RWPE2 (cell line): ENCODE data around the gene DDO.

Experiments used
- ATAC-seq: fragments of 200-7000 bp; cut with Tn5 transposase; 3 replicates; pipeline ENCODE4 v1.9.1; 2021; ENCODE audit warnings: low read depth
- DNase-seq: peaks from one replicate; pipeline ENCODE4 v3.0.0-alpha.2; 2020; ENCODE audit warnings: low spot score
- H3K27ac ChIP-seq: fragments of 450-650 bp; 2 replicates; pipeline ENCODE4 v1.5.1; 2017; ENCODE audit warnings: mild to moderate bottlenecking; ENCODE audit not compliant: poor library complexity, severe bottlenecking
- H3K27me3 ChIP-seq: fragments of 250-450 bp; sonication (Bioruptor Pico); 2 replicates; pipeline ENCODE4 v1.5.1; 2021; ENCODE audit warnings: mild to moderate bottlenecking, moderate library complexity; ENCODE audit not compliant: insufficient read depth, poor library complexity, severe bottlenecking
- H3K36me3 ChIP-seq: fragments of 250-450 bp; sonication (Bioruptor Pico); 2 replicates; pipeline ENCODE4 v1.5.1; 2020; ENCODE audit warnings: low read depth, mild to moderate bottlenecking, moderate library complexity
- H3K4me1 ChIP-seq: fragments of 250-450 bp; sonication (Bioruptor Pico); 2 replicates; pipeline ENCODE4 v1.5.1; 2021; ENCODE audit warnings: mild to moderate bottlenecking, moderate library complexity; ENCODE audit not compliant: insufficient read depth, poor library complexity, severe bottlenecking
- H3K4me3 ChIP-seq: fragments of 250-450 bp; sonication (Bioruptor Pico); 2 replicates; pipeline ENCODE4 v1.5.1; 2021; ENCODE audit warnings: mild to moderate bottlenecking, moderate library complexity; ENCODE audit not compliant: severe bottlenecking
- H3K9me3 ChIP-seq: fragments of 250-450 bp; sonication (Bioruptor Pico); 2 replicates; pipeline ENCODE4 v1.5.1; 2021; ENCODE audit warnings: mild to moderate bottlenecking, moderate library complexity; ENCODE audit not compliant: severe bottlenecking
- TF ChIP-seq, protein P1 (sequence below): fragments of 450-650 bp; IDR thresholded peaks from one replicate; pipeline ENCODE4 v1.5.1; 2017; ENCODE audit warnings: mild to moderate bottlenecking, moderate library complexity; ENCODE audit not compliant: poor library complexity, severe bottlenecking

Gene DDO

GRCh38 chr6:110422444-110422822, 7.1 kb upstream of the DDO start:
- Histone ChIP-seq H3K27me3 (no peaks in the 10 kb centered on the region), H3K9me3 (no peaks in the 10 kb centered on the region), H3K36me3 (no peaks in the 10 kb centered on the region), H3K27ac (no peak overlapping the region), H3K4me1 (no peaks in the 10 kb centered on the region), H3K4me3 (no peak overlapping the region)
- DNase-seq (no peak), ATAC-seq (no peak)
- TF ChIP-seq, protein P1, sequence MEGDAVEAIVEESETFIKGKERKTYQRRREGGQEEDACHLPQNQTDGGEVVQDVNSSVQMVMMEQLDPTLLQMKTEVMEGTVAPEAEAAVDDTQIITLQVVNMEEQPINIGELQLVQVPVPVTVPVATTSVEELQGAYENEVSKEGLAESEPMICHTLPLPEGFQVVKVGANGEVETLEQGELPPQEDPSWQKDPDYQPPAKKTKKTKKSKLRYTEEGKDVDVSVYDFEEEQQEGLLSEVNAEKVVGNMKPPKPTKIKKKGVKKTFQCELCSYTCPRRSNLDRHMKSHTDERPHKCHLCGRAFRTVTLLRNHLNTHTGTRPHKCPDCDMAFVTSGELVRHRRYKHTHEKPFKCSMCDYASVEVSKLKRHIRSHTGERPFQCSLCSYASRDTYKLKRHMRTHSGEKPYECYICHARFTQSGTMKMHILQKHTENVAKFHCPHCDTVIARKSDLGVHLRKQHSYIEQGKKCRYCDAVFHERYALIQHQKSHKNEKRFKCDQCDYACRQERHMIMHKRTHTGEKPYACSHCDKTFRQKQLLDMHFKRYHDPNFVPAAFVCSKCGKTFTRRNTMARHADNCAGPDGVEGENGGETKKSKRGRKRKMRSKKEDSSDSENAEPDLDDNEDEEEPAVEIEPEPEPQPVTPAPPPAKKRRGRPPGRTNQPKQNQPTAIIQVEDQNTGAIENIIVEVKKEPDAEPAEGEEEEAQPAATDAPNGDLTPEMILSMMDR = no peak

GRCh38 chr6:110421749-110422443, 6.5 kb upstream of the DDO start:
- Histone ChIP-seq H3K4me3 (no peak overlapping the region), H3K4me1 (no peaks in the 10 kb centered on the region), H3K36me3 (no peaks in the 10 kb centered on the region), H3K27me3 (no peaks in the 10 kb centered on the region), H3K9me3 (no peaks in the 10 kb centered on the region), H3K27ac (no peak overlapping the region)
- TF ChIP-seq, protein P1 = no peak
- DNase-seq (no peak), ATAC-seq (no peak)

DNA sequence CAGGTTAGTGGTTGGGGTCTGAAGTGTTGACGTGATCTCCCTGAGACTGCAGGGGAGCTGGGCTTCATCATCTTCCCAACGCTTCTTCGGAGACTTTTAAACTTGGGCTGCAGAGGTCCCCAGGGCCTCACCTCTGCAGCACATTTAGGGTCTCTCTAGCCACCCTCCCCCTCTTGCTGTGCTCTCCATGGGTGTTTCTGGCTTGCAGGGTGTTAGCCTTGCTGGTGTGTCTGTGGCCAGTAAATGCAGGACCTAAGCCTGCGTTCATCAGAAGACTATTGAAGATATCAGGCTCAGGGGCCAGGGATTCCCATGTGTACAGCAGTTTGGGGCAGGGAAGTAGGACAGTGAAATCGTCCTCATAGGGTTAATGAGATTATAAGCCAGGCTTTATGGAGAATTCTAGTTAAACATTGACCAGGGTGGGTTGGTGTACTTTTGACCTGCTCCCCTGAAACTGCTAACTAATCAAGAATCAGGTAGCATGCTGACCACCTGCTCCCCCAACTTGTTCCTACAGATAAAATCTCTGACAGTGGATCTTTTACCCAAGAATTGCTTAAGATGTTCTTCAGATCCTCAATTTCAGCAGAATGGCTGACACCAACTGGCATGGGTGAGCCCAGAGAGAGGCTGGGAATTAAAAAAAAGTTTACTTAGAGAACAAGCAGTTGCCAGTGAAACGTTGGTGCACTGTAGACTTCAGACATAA, 3.8 kb upstream of the DDO start:
- Histone ChIP-seq H3K4me1 (no peaks in the 10 kb centered on the region), H3K9me3 (no peaks in the 10 kb centered on the region), H3K4me3 (no peak overlapping the region), H3K36me3 (no peaks in the 10 kb centered on the region), H3K27me3 (no peaks in the 10 kb centered on the region), H3K27ac (no peak overlapping the region)
- DNase-seq (no peak), ATAC-seq (no peak)
- TF ChIP-seq, protein P1 = no peak

DNA sequence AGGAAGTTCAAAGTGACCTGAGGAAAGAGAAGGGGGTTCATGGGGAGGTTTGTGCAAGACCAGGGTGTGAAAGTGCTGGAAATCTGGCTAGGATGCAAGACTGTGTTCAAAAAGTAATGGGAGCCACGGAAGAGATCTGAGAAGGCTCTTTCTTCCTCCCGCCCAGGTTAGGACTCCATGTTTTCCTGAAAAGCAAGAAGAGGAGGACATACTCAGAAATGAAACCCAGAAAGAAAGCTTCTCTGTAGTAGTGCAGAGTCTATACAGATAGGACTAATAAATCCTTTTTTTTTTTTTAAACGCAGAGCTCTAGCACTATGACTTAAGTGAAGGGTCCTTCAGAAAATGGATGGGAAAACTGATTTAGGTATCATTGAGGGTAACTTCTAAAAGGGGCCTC, 3.2 kb upstream of the DDO start:
- Histone ChIP-seq H3K9me3 (no peaks in the 10 kb centered on the region), H3K4me1 (no peaks in the 10 kb centered on the region), H3K36me3 (no peaks in the 10 kb centered on the region), H3K27ac (no peak overlapping the region), H3K27me3 (no peaks in the 10 kb centered on the region), H3K4me3 (no peak overlapping the region)
- DNase-seq (no peak), ATAC-seq (no peak)
- TF ChIP-seq, protein P1 = no peak

GRCh38 chr6:110414669-110415068, 706 bp downstream of the DDO start:
- Histone ChIP-seq H3K36me3 (no peaks in the 10 kb centered on the region), H3K9me3 (no peaks in the 10 kb centered on the region), H3K4me1 (no peaks in the 10 kb centered on the region), H3K27me3 (no peaks in the 10 kb centered on the region), H3K4me3 (no peak overlapping the region), H3K27ac (no peak overlapping the region)
- TF ChIP-seq, protein P1 = no peak
- DNase-seq = no peak
- ATAC-seq = no peak
